NT2/D1 (cell line): ENCODE results near the gene RBCK1.

Experiments
- SUZ12 ChIP-seq: IDR thresholded peaks from 2 replicates; pipeline ENCODE4 v1.6.1; 2011; ENCODE audit not compliant: insufficient read length, insufficient read depth; ENCODE audit errors: extremely low read depth
- YY1 ChIP-seq: IDR thresholded peaks from 2 replicates; pipeline ENCODE4 v1.6.1; 2011; ENCODE audit not compliant: insufficient read length, insufficient read depth

- TF ChIP-seq YY1 = no peak
- TF ChIP-seq SUZ12 = no peak
These were observed 37.6 kb downstream of the RBCK1 start for GRCh38 chr20:445514-446336.
